Measurements from ENCODE around the gene PPP1R37.

PPP1R37 gene

DNA sequence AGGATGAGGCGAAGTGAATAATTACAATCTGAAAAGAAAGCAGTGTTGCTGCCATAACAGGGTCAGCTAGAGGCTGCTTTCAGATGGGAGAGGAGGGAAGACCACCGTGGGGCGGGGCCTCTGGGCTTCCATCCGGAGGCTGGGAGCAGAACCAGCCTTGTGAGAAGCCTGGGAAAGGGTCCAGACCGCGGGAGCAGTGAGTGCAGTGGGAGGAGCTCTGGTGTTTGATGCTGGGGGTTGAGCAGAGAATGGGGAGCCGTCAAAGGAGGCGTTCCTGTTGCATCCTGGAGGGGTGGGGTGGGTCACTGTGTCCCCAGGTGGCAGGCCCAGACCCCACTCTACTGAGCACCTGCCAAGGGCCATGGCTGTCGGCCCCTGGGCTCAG is 49.7 kb downstream of the PPP1R37 start:
- H3K79me2 ChIP-seq (ENCODE audit: control insufficient read depth, insufficient read depth, low read length), result no peaks in the 10 kb centered on the region
- no peak overlapping the region for H2BK5ac ChIP-seq (ENCODE audit: low read length)
- no peak overlapping the region for H3K18ac ChIP-seq (ENCODE audit: low read length)
- no peak overlapping the region for H3K4ac ChIP-seq (ENCODE audit: low read depth, low read length)
- no peak overlapping the region for H3K9ac ChIP-seq (ENCODE audit: low read length)
- H3K36me3 ChIP-seq (ENCODE audit: control insufficient read depth, insufficient read depth, low read length), result peaks cover 1% of the 10 kb centered on the region
- no peak overlapping the region for H4K5ac ChIP-seq (ENCODE audit: low read length)
- H3K23ac ChIP-seq (ENCODE audit: low read length), result no peak overlapping the region
- no peak overlapping the region for H3K4me3 ChIP-seq (ENCODE audit: low read length)
- H3K27me3 ChIP-seq (ENCODE audit: insufficient read depth, low read length, poor library complexity), result no peaks in the 10 kb centered on the region
- no peak for DNase-seq
- no peak overlapping the region for H2BK120ac ChIP-seq (ENCODE audit: low read depth, low read length)
- H3K27ac ChIP-seq (ENCODE audit: low read depth, low read length), result no peak overlapping the region
- H3K4me2 ChIP-seq (ENCODE audit: low read length), result no peak overlapping the region
- no peak overlapping the region for H4K8ac ChIP-seq (ENCODE audit: low read depth, low read length)
- no peaks in the 10 kb centered on the region for H3K79me1 ChIP-seq (ENCODE audit: low read length)
- H3K56ac ChIP-seq (ENCODE audit: low read length), result no peak overlapping the region
- whole genome bisulfite sequencing (ENCODE audit: extremely low coverage, insufficient coverage, low lambda C conversion rate), result no CpG with 5 or more reads among the region's 9 CpGs
- no peaks in the 10 kb centered on the region for H3K4me1 ChIP-seq (ENCODE audit: control insufficient read depth, low read depth, low read length)
- H2BK15ac ChIP-seq (replicated peaks; ENCODE audit: low read depth), result no peak overlapping the region
- H2AK5ac ChIP-seq (ENCODE audit: low read length), result no peak overlapping the region

GRCh38 chr19:45144431-45145269 is 51.7 kb downstream of the PPP1R37 start:
- Histone ChIP-seq H4K8ac (ENCODE audit: low read depth, low read length) (no peak overlapping the region), H2BK15ac (replicated peaks; ENCODE audit: low read depth) (no peak overlapping the region), H3K36me3 (ENCODE audit: control insufficient read depth, insufficient read depth, low read length) (peaks cover 1% of the 10 kb centered on the region), H3K4me3 (ENCODE audit: low read length) (no peak overlapping the region), H3K79me2 (ENCODE audit: control insufficient read depth, insufficient read depth, low read length) (no peaks in the 10 kb centered on the region), H3K27ac (ENCODE audit: low read depth, low read length) (no peak overlapping the region), H4K5ac (ENCODE audit: low read length) (no peak overlapping the region), H3K23ac (ENCODE audit: low read length) (no peak overlapping the region), H2BK120ac (ENCODE audit: low read depth, low read length) (no peak overlapping the region), H3K56ac (ENCODE audit: low read length) (no peak overlapping the region), H3K4ac (ENCODE audit: low read depth, low read length) (no peak overlapping the region), H2AK5ac (ENCODE audit: low read length) (no peak overlapping the region), H3K18ac (ENCODE audit: low read length) (no peak overlapping the region), H3K4me2 (ENCODE audit: low read length) (no peak overlapping the region), H3K4me1 (ENCODE audit: control insufficient read depth, low read depth, low read length) (no peaks in the 10 kb centered on the region), H3K9ac (ENCODE audit: low read length) (no peak overlapping the region), H2BK5ac (ENCODE audit: low read length) (no peak overlapping the region), H3K79me1 (ENCODE audit: low read length) (no peaks in the 10 kb centered on the region), H3K27me3 (ENCODE audit: insufficient read depth, low read length, poor library complexity) (no peaks in the 10 kb centered on the region)
- no CpG with 5 or more reads among the region's 53 CpGs for WGBS (ENCODE audit: extremely low coverage, insufficient coverage, low lambda C conversion rate)
- no peak for DNase-seq

- H3K27me3 ChIP-seq (ENCODE audit: insufficient read depth, low read length, poor library complexity), result no peaks in the 10 kb centered on the region
- H3K4me3 ChIP-seq (ENCODE audit: low read length), result no peak overlapping the region
- H3K23ac ChIP-seq (ENCODE audit: low read length), result no peak overlapping the region
- H3K4me1 ChIP-seq (ENCODE audit: control insufficient read depth, low read depth, low read length), result no peaks in the 10 kb centered on the region
- no peak overlapping the region for H2AK5ac ChIP-seq (ENCODE audit: low read length)
- no peak for DNase-seq
- no CpG with 5 or more reads among the region's 54 CpGs for WGBS (ENCODE audit: extremely low coverage, insufficient coverage, low lambda C conversion rate)
- H3K27ac ChIP-seq (ENCODE audit: low read depth, low read length), result no peak overlapping the region
- no peak overlapping the region for H3K56ac ChIP-seq (ENCODE audit: low read length)
- H3K79me1 ChIP-seq (ENCODE audit: low read length), result no peaks in the 10 kb centered on the region
- no peak overlapping the region for H3K4me2 ChIP-seq (ENCODE audit: low read length)
- H2BK120ac ChIP-seq (ENCODE audit: low read depth, low read length), result no peak overlapping the region
- H2BK5ac ChIP-seq (ENCODE audit: low read length), result no peak overlapping the region
- no peak overlapping the region for H2BK15ac ChIP-seq (replicated peaks; ENCODE audit: low read depth)
- H4K5ac ChIP-seq (ENCODE audit: low read length), result no peak overlapping the region
- H3K18ac ChIP-seq (ENCODE audit: low read length), result no peak overlapping the region
- peaks cover 1% of the 10 kb centered on the region for H3K36me3 ChIP-seq (ENCODE audit: control insufficient read depth, insufficient read depth, low read length)
- no peaks in the 10 kb centered on the region for H3K79me2 ChIP-seq (ENCODE audit: control insufficient read depth, insufficient read depth, low read length)
- no peak overlapping the region for H3K9ac ChIP-seq (ENCODE audit: low read length)
- no peak overlapping the region for H3K4ac ChIP-seq (ENCODE audit: low read depth, low read length)
- no peak overlapping the region for H4K8ac ChIP-seq (ENCODE audit: low read depth, low read length)
These were observed 52.6 kb downstream of the PPP1R37 start for GRCh38 chr19:45145270-45146189.

GRCh38 chr19:45146251-45146650 is 53.3 kb downstream of the PPP1R37 start:
- no peak overlapping the region for H3K27ac ChIP-seq (ENCODE audit: low read depth, low read length)
- H3K9ac ChIP-seq (ENCODE audit: low read length), result no peak overlapping the region
- no peak overlapping the region for H2BK5ac ChIP-seq (ENCODE audit: low read length)
- H3K79me1 ChIP-seq (ENCODE audit: low read length), result no peaks in the 10 kb centered on the region
- no peak overlapping the region for H2BK120ac ChIP-seq (ENCODE audit: low read depth, low read length)
- no peak for DNase-seq
- no peak overlapping the region for H3K4ac ChIP-seq (ENCODE audit: low read depth, low read length)
- H3K4me1 ChIP-seq (ENCODE audit: control insufficient read depth, low read depth, low read length), result no peaks in the 10 kb centered on the region
- no peak overlapping the region for H2BK15ac ChIP-seq (replicated peaks; ENCODE audit: low read depth)
- no peak overlapping the region for H4K8ac ChIP-seq (ENCODE audit: low read depth, low read length)
- no peak overlapping the region for H4K5ac ChIP-seq (ENCODE audit: low read length)
- no peak overlapping the region for H2AK5ac ChIP-seq (ENCODE audit: low read length)
- WGBS (ENCODE audit: extremely low coverage, insufficient coverage, low lambda C conversion rate), result no CpG with 5 or more reads among the region's 13 CpGs
- H3K79me2 ChIP-seq (ENCODE audit: control insufficient read depth, insufficient read depth, low read length), result no peaks in the 10 kb centered on the region
- H3K27me3 ChIP-seq (ENCODE audit: insufficient read depth, low read length, poor library complexity), result no peaks in the 10 kb centered on the region
- peaks cover 1% of the 10 kb centered on the region for H3K36me3 ChIP-seq (ENCODE audit: control insufficient read depth, insufficient read depth, low read length)
- no peak overlapping the region for H3K56ac ChIP-seq (ENCODE audit: low read length)
- no peak overlapping the region for H3K23ac ChIP-seq (ENCODE audit: low read length)
- H3K18ac ChIP-seq (ENCODE audit: low read length), result no peak overlapping the region
- H3K4me3 ChIP-seq (ENCODE audit: low read length), result no peak overlapping the region
- H3K4me2 ChIP-seq (ENCODE audit: low read length), result no peak overlapping the region

GRCh38 chr19:45146741-45147205 is 53.8 kb downstream of the PPP1R37 start:
- Histone ChIP-seq H4K8ac (ENCODE audit: low read depth, low read length) (no peak overlapping the region), H3K27me3 (ENCODE audit: insufficient read depth, low read length, poor library complexity) (no peaks in the 10 kb centered on the region), H4K5ac (ENCODE audit: low read length) (no peak overlapping the region), H3K36me3 (ENCODE audit: control insufficient read depth, insufficient read depth, low read length) (peaks cover 1% of the 10 kb centered on the region), H3K27ac (ENCODE audit: low read depth, low read length) (no peak overlapping the region), H2BK5ac (ENCODE audit: low read length) (no peak overlapping the region), H2BK15ac (replicated peaks; ENCODE audit: low read depth) (no peak overlapping the region), H3K4me1 (ENCODE audit: control insufficient read depth, low read depth, low read length) (no peaks in the 10 kb centered on the region), H3K4me3 (ENCODE audit: low read length) (no peak overlapping the region), H3K56ac (ENCODE audit: low read length) (no peak overlapping the region), H3K4ac (ENCODE audit: low read depth, low read length) (no peak overlapping the region), H2AK5ac (ENCODE audit: low read length) (no peak overlapping the region), H2BK120ac (ENCODE audit: low read depth, low read length) (no peak overlapping the region), H3K23ac (ENCODE audit: low read length) (no peak overlapping the region), H3K9ac (ENCODE audit: low read length) (no peak overlapping the region), H3K79me2 (ENCODE audit: control insufficient read depth, insufficient read depth, low read length) (no peaks in the 10 kb centered on the region), H3K79me1 (ENCODE audit: low read length) (no peaks in the 10 kb centered on the region), H3K4me2 (ENCODE audit: low read length) (no peak overlapping the region), H3K18ac (ENCODE audit: low read length) (no peak overlapping the region)
- WGBS (ENCODE audit: extremely low coverage, insufficient coverage, low lambda C conversion rate), result no CpG with 5 or more reads among the region's 18 CpGs
- no peak for DNase-seq
